Lung (tissue), 12 donors: ENCODE data around the gene SKA1. TPM values are rescaled to one million over a fixed set of nuclear protein-coding genes. Genes with fewer than 3 reads are reported as not detected.
A peak's percentile ranks its signal among the peaks of the same experiment; 100 is the strongest.

Source experiments
- ATAC-seq: fragments of 200-7000 bp; cut with Tn5 transposase; one replicate; pipeline ENCODE4 v1.9.1; 2020; ENCODE audit warnings: moderate number of reproducible peaks; ENCODE audit not compliant: insufficient read depth, low FRiP score
- DNase-seq, 3 donors: peaks; one replicate each; pipeline ENCODE4 v3.0.0-alpha.2; 2013 to 2017
- H3K27ac ChIP-seq, 2 donors: one replicate each; pipeline ENCODE4 v1.5.1; 2013; ENCODE audit warnings: mild to moderate bottlenecking in 2 of 2, moderate library complexity in 2 of 2, control low read depth in 1 of 2, inconsistent platforms in 1 of 2, low read depth in 1 of 2, low read length in 1 of 2
- H3K27me3 ChIP-seq, 3 donors: one replicate each; pipeline ENCODE4 v1.5.1; 2013; ENCODE audit warnings: low read length in 2 of 3; ENCODE audit not compliant: control insufficient read depth in 3 of 3, insufficient read depth in 3 of 3
- H3K36me3 ChIP-seq, 4 donors: one replicate each; pipeline ENCODE4 v1.5.1; 2013; ENCODE audit warnings: low read length in 4 of 4, mild to moderate bottlenecking in 1 of 4, moderate library complexity in 1 of 4; ENCODE audit not compliant: control insufficient read depth in 4 of 4, insufficient read depth in 4 of 4
- H3K4me1 ChIP-seq, 5 donors: one replicate each; pipeline ENCODE4 v1.5.1; 2013; ENCODE audit warnings: low read length in 5 of 5, mild to moderate bottlenecking in 2 of 5, moderate library complexity in 1 of 5; ENCODE audit not compliant: control insufficient read depth in 5 of 5, insufficient read depth in 5 of 5
- H3K4me3 ChIP-seq: one replicate; pipeline ENCODE4 v1.5.1; 2013; ENCODE audit warnings: mild to moderate bottlenecking, control low read depth, moderate library complexity
- H3K9ac ChIP-seq, 2 donors: one replicate each; pipeline ENCODE4 v1.5.1; 2013; ENCODE audit warnings: low read length in 2 of 2, control low read depth in 1 of 2; ENCODE audit not compliant: insufficient read depth in 1 of 2
- H3K9me3 ChIP-seq, 4 donors: one replicate each; pipeline ENCODE4 v1.5.1; 2013; ENCODE audit warnings: low read length in 3 of 4, mild to moderate bottlenecking in 1 of 4, moderate library complexity in 1 of 4; ENCODE audit not compliant: control insufficient read depth in 4 of 4, insufficient read depth in 3 of 4
- CTCF ChIP-seq: IDR thresholded peaks from 2 replicates; pipeline ENCODE4 v1.5.1; 2012; ENCODE audit warnings: mild to moderate bottlenecking; ENCODE audit errors: control extremely low read depth, extremely low read depth
- WGBS, 2 donors: extraction: QIAGEN DNeasy Blood & Tissue Kit; methylation state at CpG; one replicate each; pipeline ENCODE4 v1.1.7; 2013; 5-methylcytosine and 5-hydroxymethylcytosine counted together
- polyA plus RNA-seq, 2 donors: library from polyadenylated mRNA; stranded (reverse); fragments of 200-250 nt; gene quantifications; one replicate each; pipeline ENCODE4 v1.2.1, GENCODE V29; 2013
- total RNA-seq, 2 donors: library from RNA; depleted of rRNA in 1 of 2; stranded (reverse); fragments of >200 nt in 1 of 2; gene quantifications; one replicate each; pipeline ENCODE4 v1.2.1, GENCODE V29; 2014 to 2021
- donor health status: control.
- donor health status: control.
- donor health status: Bipolar disorder and iron deficiency.
- donor health status: healthy.
- donor health status: DM: yes; HTN: yes; CAD: no.

SKA1 gene
- total and polyA plus RNA-seq, 4 donors = 0.49 to 1.3 (median 0.54) TPM

- WGBS, 2 donors = 12 to 23% methylated on average over 4 of the region's 4 CpGs
- H3K27me3 ChIP-seq = peaks cover 0 to 6% (median 5%) of the 10 kb centered on the region in 3 donors
- no peak for TF ChIP-seq CTCF
- H3K36me3 ChIP-seq = no peaks in the 10 kb centered on the region
- H3K9me3 ChIP-seq = peaks cover 0 to 5% (median 0%) of the 10 kb centered on the region in 4 donors
- DNase-seq = no peak
- no peak overlapping the region for H3K27ac ChIP-seq
- no peak overlapping the region for H3K9ac ChIP-seq
- ATAC-seq = peak; percentile 41
- no peaks in the 10 kb centered on the region for H3K4me1 ChIP-seq
- H3K4me3 ChIP-seq = no peak overlapping the region
Observed at GRCh38 chr18:50356036-50356945, 18.6 kb upstream of the SKA1 start.

- H3K9me3 ChIP-seq = peaks cover 0 to 2% (median 0%) of the 10 kb centered on the region in 4 donors
- H3K4me1 ChIP-seq = no peaks in the 10 kb centered on the region
- TF ChIP-seq CTCF = no peak
- H3K27ac ChIP-seq = no peak overlapping the region
- H3K9ac ChIP-seq = no peak overlapping the region
- DNase-seq = no peak
- WGBS, 2 donors = 14 to 20% methylated on average over 1 of the region's 1 CpG
- no peak overlapping the region for H3K4me3 ChIP-seq
- H3K27me3 ChIP-seq = peaks cover 0 to 5% (median 2%) of the 10 kb centered on the region in 3 donors
- no peak for ATAC-seq
- H3K36me3 ChIP-seq = no peaks in the 10 kb centered on the region
Observed at GRCh38 chr18:50358844-50359243, 16.0 kb upstream of the SKA1 start.

- Histone ChIP-seq H3K9ac (no peak overlapping the region), H3K27ac (no peak overlapping the region), H3K27me3 (peaks cover 0 to 5% (median 2%) of the 10 kb centered on the region in 3 donors), H3K4me3 (no peak overlapping the region), H3K4me1 (no peaks in the 10 kb centered on the region), H3K36me3 (no peaks in the 10 kb centered on the region), H3K9me3 (peaks cover 0 to 2% (median 0%) of the 10 kb centered on the region in 4 donors)
- TF ChIP-seq CTCF = no peak
- ATAC-seq (no peak), DNase-seq (no peak)
- 68 to 81% methylated on average over 2 of the region's 2 CpGs for WGBS, 2 donors
Observed at GRCh38 chr18:50359806-50360205, 15.0 kb upstream of the SKA1 start.
